ENCODE measurements around the gene MAJIN.
A peak's percentile ranks its signal among the peaks of the same experiment; 100 is the strongest.

MAJIN gene

GRCh38 chr11:64917663-64917995 is 54.3 kb downstream of the MAJIN start (continued):
- TF ChIP-seq ZNF768 (tag by site-specific recombination; IDR thresholded peaks at IDR 0.05) (no peak), ZNF366 (tag by site-specific recombination; conservative IDR thresholded peaks at IDR 0.05) (no peak), HIC1 (tag by site-specific recombination; IDR thresholded peaks at IDR 0.05) (no peak), ZNF600 (tag by site-specific recombination; IDR thresholded peaks at IDR 0.05) (no peak), HOXC10 (CRISPR knock-in tag; IDR thresholded peaks at IDR 0.05) (no peak), ATF2 (tag by site-specific recombination; IDR thresholded peaks at IDR 0.05; ENCODE audit: low read depth) (no peak), ZNF610 (tag by site-specific recombination; IDR thresholded peaks at IDR 0.05; ENCODE audit: borderline replicate concordance) (no peak), ZNF391 (tag by site-specific recombination; IDR thresholded peaks at IDR 0.05; ENCODE audit: borderline replicate concordance, low read depth) (no peak), PBX3 (CRISPR knock-in tag; IDR thresholded peaks at IDR 0.05) (no peak), ZSCAN16 (tag by site-specific recombination; IDR thresholded peaks at IDR 0.05) (no peak), ZFP3 (tag by site-specific recombination; IDR thresholded peaks at IDR 0.05; ENCODE audit: low read depth) (no peak), ZNF791 (tag by site-specific recombination; IDR thresholded peaks at IDR 0.05) (no peak), ZNF214 (tag by site-specific recombination; IDR thresholded peaks at IDR 0.05; ENCODE audit: borderline replicate concordance) (no peak), ZBTB17 (tag by site-specific recombination; IDR thresholded peaks at IDR 0.05) (0 out of 2 replicates have a peak, but pooled peaks have one; percentile 6), ZNF692 (tag by site-specific recombination; IDR thresholded peaks at IDR 0.05) (peak; percentile 33; the same call in 1 of the 2 replicates)

GRCh38 chr11:64916775-64917662 is 54.9 kb downstream of the MAJIN start, which contains the start of gene ATG2A:
ATG2A (minus strand) TSS chr11:64917209; CDS start chr11:64917135, 74 bp downstream.
- Histone ChIP-seq H3K36me3 (ENCODE audit: control insufficient read depth in 2 of 2, insufficient read depth in 1 of 2, low read length in 2 of 2) (peaks cover 0 to 24% of the 10 kb centered on the region in 2 experiments; a peak in 1 of 3 replicates), H3K9me3 (ENCODE audit: control insufficient read depth, insufficient read depth, low read depth, low read length) (no peaks in the 10 kb centered on the region), H3K4me3 (ENCODE audit: low read depth, low read length) (peak within 1 kb of the TSS; percentile 86), H3K27ac (ENCODE audit: extremely low read depth, low read depth, low read length) (peak within 1 kb of the TSS; percentile 63), H3K4me1 (ENCODE audit: control insufficient read depth, insufficient read depth, low read length) (no peaks in the 10 kb centered on the region)
- ChIA-PET CTCF (interaction anchor here (1.0 to 1.6 kb wide), 3 partner anchors 23 to 80 kb away, joined by 3 to 5 read pairs (median 4); partner anchors contain the start of gene BATF2), POLR2A (interaction anchor here (1.3 to 1.7 kb wide), 2 partner anchors 124 to 138 kb away, joined by 4 to 5 read pairs; partner anchors contain the start of genes SAC3D1 and SF1)
- TF ChIP-seq ZNF610 (tag by site-specific recombination; IDR thresholded peaks at IDR 0.05; ENCODE audit: borderline replicate concordance): no peak
- TF ChIP-seq PATZ1 (tag by site-specific recombination; IDR thresholded peaks at IDR 0.05): peak; percentile 64
- no peak for TF ChIP-seq ZNF677 (tag by site-specific recombination; IDR thresholded peaks at IDR 0.05)
- TF ChIP-seq ZBTB10 (tag by site-specific recombination; IDR thresholded peaks at IDR 0.05): no peak
- TF ChIP-seq ZNF501 (tag by site-specific recombination; IDR thresholded peaks at IDR 0.05): peak; percentile 84
- TF ChIP-seq SP7 (tag by site-specific recombination; IDR thresholded peaks at IDR 0.05): peak; percentile 54
- no peak for TF ChIP-seq INSM2 (tag by site-specific recombination; IDR thresholded peaks at IDR 0.05)
- no peak for TF ChIP-seq OVOL3 (tag by site-specific recombination; IDR thresholded peaks at IDR 0.05)

Data from HEK293 (cell line).